Measurements from ENCODE around the gene NFATC4.
"Not testable (repeated sequence)": the region's sequence is repeated elsewhere in the genome, so short reads cannot be mapped to it uniquely, and the experiment has no call there.

The NFATC4 gene

GRCh38 chr14:24353559-24354481 is 14.2 kb upstream of the NFATC4 start:
- peaks cover 45% of the 10 kb centered on the region for H3K27me3 Mint-ChIP-seq

GRCh38 chr14:24354482-24354825 is 13.5 kb upstream of the NFATC4 start:
- H3K27me3 Mint-ChIP-seq: peaks cover 42% of the 10 kb centered on the region
- H3K27ac Mint-ChIP-seq; H3K4me1 Mint-ChIP-seq (ENCODE audit: low read depth); H3K4me3 Mint-ChIP-seq; H3K36me3 Mint-ChIP-seq (ENCODE audit: low read depth); H3K9me3 Mint-ChIP-seq: not testable (repeated sequence)

More at GRCh38 chr14:24353559-24354481, 14.2 kb upstream of the NFATC4 start:
- no peak overlapping the region for H3K27ac Mint-ChIP-seq
- no peaks in the 10 kb centered on the region for H3K9me3 Mint-ChIP-seq
- H3K4me1 Mint-ChIP-seq (ENCODE audit: low read depth): peaks cover 8% of the 10 kb centered on the region
- no peaks in the 10 kb centered on the region for H3K36me3 Mint-ChIP-seq (ENCODE audit: low read depth)
- H3K4me3 Mint-ChIP-seq: no peak overlapping the region

DNA sequence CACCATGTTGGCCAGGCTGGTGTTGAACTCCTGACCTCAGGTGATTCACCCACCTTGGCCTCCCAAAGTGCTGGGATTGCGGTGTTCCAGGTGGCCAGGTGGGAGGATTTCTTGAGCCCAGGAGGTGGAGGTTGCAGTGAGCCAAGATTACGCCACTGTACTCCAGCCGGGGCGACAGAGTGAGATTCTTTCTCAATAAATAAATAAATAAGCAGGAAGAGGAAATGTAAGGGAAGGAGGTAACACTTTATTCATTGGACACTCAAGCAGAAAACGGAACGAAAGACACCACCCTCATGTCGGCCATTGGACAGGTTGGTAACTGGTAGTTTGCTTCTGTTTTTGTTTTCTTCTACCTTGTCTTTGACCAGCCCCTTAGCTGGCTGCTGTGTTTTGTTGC is 13.0 kb upstream of the NFATC4 start:
- Mint-ChIP-seq H3K27me3 (peaks cover 42% of the 10 kb centered on the region), H3K9me3 (no peaks in the 10 kb centered on the region), H3K27ac (no peak overlapping the region), H3K4me1 (ENCODE audit: low read depth) (peaks cover 8% of the 10 kb centered on the region), H3K4me3 (no peak overlapping the region), H3K36me3 (ENCODE audit: low read depth) (no peaks in the 10 kb centered on the region)

GRCh38 chr14:24356208-24356607 is 11.8 kb upstream of the NFATC4 start:
- H3K36me3 Mint-ChIP-seq (ENCODE audit: low read depth): no peaks in the 10 kb centered on the region
- peaks cover 37% of the 10 kb centered on the region for H3K27me3 Mint-ChIP-seq
- H3K27ac Mint-ChIP-seq: no peak overlapping the region
- no peak overlapping the region for H3K4me3 Mint-ChIP-seq
- no peaks in the 10 kb centered on the region for H3K9me3 Mint-ChIP-seq
- peaks cover 8% of the 10 kb centered on the region for H3K4me1 Mint-ChIP-seq (ENCODE audit: low read depth)

DNA sequence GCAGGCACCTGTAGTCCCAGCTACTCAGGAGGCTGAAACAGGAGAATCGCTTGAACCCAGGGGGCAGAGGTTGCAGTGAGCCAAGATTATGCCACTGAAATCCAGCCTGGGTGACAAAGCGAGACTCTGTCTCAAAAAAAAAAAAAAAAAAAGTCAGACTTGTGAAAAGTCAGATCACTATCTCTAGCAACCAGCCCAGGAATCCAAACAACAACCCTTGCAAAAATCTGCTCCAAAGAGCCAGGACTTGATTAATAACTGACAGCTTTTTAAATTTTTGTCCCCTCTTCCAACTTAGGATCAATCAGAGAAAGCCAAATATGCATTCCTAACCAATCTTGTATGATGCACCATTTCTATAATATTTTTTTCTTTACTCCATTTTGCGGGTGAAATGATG is 7.7 kb upstream of the NFATC4 start:
- Mint-ChIP-seq H3K4me3 (no peak overlapping the region), H3K4me1 (ENCODE audit: low read depth) (peaks cover 4% of the 10 kb centered on the region), H3K27ac (no peak overlapping the region), H3K27me3 (peaks cover 35% of the 10 kb centered on the region), H3K36me3 (ENCODE audit: low read depth) (no peaks in the 10 kb centered on the region), H3K9me3 (no peaks in the 10 kb centered on the region)

DNA sequence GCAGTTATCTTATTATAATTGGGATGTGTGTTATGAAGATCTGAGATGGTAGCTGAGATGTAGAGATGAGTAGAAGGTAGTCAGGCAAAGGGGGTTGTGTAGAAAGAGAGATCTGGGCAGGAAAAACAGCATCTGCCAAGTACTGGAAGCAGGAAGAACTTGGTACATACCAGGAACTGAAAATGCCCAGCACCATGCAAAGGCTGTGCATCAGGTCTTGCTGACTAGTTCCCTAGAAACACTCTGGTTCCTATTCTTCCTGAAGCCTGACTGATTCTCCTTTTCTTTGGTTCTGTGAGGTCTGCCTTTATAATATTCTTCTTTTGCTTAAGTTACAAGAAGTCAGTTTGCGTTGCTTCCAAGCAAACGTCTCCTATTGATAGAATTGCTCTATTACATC is 6.7 kb upstream of the NFATC4 start:
- Mint-ChIP-seq H3K27ac (no peak overlapping the region), H3K36me3 (ENCODE audit: low read depth) (no peaks in the 10 kb centered on the region), H3K4me3 (no peak overlapping the region), H3K9me3 (no peaks in the 10 kb centered on the region), H3K4me1 (ENCODE audit: low read depth) (peaks cover 15% of the 10 kb centered on the region), H3K27me3 (peaks cover 43% of the 10 kb centered on the region)

DNA sequence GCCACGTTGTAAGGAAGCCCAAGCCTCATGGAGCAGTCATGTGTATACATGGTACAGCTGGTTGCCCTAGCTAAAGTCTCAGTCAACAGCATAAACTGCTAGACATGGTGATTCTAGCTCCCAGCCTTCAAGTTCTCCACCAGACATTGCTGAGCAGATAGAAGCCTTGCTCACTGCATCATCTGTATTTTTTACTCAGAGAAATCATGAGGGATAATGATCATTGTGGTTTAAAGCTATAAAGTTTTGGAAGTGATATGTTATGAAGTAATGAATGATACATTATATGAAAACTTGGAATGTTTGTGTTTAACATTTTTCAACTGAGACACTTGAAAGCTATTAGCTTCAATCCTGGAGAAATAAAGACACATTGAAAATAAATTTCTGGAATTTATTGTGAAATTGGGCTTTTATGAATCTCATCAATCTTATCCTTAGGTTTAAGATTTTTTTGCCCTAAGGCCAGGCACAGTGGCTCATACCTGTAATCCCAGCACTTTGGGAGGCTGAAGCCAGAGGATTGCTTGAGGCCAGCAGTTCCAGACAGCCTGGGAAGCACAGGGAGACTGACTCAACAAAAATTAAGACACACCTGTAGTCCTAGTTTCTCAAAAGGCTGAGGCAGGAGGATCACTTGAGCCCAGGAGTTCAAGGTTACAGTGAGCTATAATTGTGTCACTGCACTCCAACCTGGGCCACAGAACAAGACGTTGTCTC is 5.6 kb upstream of the NFATC4 start:
- H3K4me3 Mint-ChIP-seq: no peak overlapping the region
- no peaks in the 10 kb centered on the region for H3K36me3 Mint-ChIP-seq (ENCODE audit: low read depth)
- no peaks in the 10 kb centered on the region for H3K9me3 Mint-ChIP-seq
- peaks cover 22% of the 10 kb centered on the region for H3K4me1 Mint-ChIP-seq (ENCODE audit: low read depth)
- peaks cover 44% of the 10 kb centered on the region for H3K27me3 Mint-ChIP-seq
- no peak overlapping the region for H3K27ac Mint-ChIP-seq

GRCh38 chr14:24363401-24363800 is 4.6 kb upstream of the NFATC4 start:
- Mint-ChIP-seq H3K4me3 (no peak overlapping the region), H3K4me1 (ENCODE audit: low read depth) (peaks cover 30% of the 10 kb centered on the region), H3K27ac (no peak overlapping the region), H3K9me3 (no peaks in the 10 kb centered on the region), H3K27me3 (peaks cover 49% of the 10 kb centered on the region), H3K36me3 (ENCODE audit: low read depth) (no peaks in the 10 kb centered on the region)

GRCh38 chr14:24364841-24365240 is 3.1 kb upstream of the NFATC4 start:
- Mint-ChIP-seq H3K36me3 (ENCODE audit: low read depth) (no peaks in the 10 kb centered on the region), H3K4me3 (no peak overlapping the region), H3K27me3 (peaks cover 49% of the 10 kb centered on the region), H3K9me3 (no peaks in the 10 kb centered on the region), H3K27ac (no peak overlapping the region), H3K4me1 (ENCODE audit: low read depth) (peaks cover 31% of the 10 kb centered on the region)

GRCh38 chr14:24365600-24366412 is 2.2 kb upstream of the NFATC4 start:
- Mint-ChIP-seq H3K36me3 (ENCODE audit: low read depth) (no peaks in the 10 kb centered on the region), H3K27ac (peak overlapping the region; percentile 94), H3K9me3 (no peaks in the 10 kb centered on the region), H3K4me1 (ENCODE audit: low read depth) (peaks cover 31% of the 10 kb centered on the region), H3K4me3 (peak overlapping the region; percentile 79), H3K27me3 (peaks cover 43% of the 10 kb centered on the region)

DNA sequence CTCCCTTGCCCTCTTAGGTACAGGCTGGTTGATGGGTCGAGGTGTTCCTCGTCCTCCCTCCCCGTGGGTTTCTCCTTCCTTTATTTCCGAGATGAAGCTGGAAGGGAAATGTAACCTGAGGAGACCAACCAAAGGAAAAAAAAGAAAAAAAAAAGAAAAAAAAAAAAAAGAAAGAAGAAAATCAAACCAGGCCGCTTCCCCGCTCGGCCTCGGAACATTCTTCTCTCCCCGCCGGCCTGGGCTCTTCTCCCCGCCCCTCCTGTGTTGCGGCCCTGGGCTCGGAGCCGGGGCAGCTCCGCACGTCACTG is 1.6 kb upstream of the NFATC4 start:
- H3K4me3 Mint-ChIP-seq: peak overlapping the region; percentile 79
- H3K9me3 Mint-ChIP-seq: no peaks in the 10 kb centered on the region
- peak overlapping the region; percentile 94 for H3K27ac Mint-ChIP-seq
- H3K36me3 Mint-ChIP-seq (ENCODE audit: low read depth): no peaks in the 10 kb centered on the region
- H3K27me3 Mint-ChIP-seq: peaks cover 38% of the 10 kb centered on the region
- H3K4me1 Mint-ChIP-seq (ENCODE audit: low read depth): peaks cover 31% of the 10 kb centered on the region

DNA sequence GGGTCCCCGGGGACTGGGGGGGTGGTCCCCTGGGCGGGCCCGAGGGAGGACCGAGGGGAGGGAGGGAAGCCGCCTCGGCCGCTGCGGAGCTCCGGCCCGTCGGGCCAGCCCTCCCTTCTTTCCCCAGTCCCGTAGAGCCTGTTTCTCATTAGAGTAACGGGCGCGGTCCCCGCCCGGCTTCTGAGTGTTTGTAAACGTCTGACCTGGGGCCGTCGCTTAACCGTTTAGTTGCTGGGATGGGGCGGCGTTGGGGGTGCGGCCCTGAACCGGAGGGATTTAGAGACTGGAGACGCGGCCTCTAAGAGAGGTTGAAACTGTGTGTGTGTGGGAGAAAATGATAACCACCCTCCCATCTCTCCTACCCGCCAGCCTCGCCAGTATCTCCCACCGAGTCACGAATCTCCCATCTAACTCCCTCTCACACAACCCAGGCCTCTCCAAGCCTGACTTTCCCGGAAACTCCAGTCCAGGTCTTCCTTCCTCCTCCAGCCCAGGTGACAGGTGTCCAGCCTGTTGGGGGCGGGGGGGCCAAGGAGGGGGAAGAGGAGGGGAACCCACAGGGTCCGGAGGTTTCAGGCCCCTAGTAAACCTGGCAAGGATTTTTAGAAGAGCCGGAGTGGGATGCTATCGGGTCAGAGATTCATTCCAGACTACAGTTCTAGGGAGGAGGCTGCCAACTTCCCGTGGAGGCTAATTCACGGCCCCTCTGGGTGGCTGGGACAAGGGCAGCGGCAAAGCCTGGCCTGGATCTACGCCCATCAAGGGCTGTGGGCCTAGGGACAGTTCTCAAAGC is 1.1 kb upstream of the NFATC4 start:
- Mint-ChIP-seq H3K4me1 (ENCODE audit: low read depth) (peaks cover 31% of the 10 kb centered on the region), H3K27ac (peak overlapping the region; percentile 55), H3K9me3 (no peaks in the 10 kb centered on the region), H3K4me3 (peak overlapping the region; percentile 73), H3K27me3 (peaks cover 35% of the 10 kb centered on the region), H3K36me3 (ENCODE audit: low read depth) (no peaks in the 10 kb centered on the region)

- H3K36me3 Mint-ChIP-seq (ENCODE audit: low read depth): no peaks in the 10 kb centered on the region
- no peak overlapping the region for H3K27ac Mint-ChIP-seq
- H3K27me3 Mint-ChIP-seq: peaks cover 28% of the 10 kb centered on the region
- H3K4me3 Mint-ChIP-seq: peak overlapping the region; percentile 35
- peaks cover 31% of the 10 kb centered on the region for H3K4me1 Mint-ChIP-seq (ENCODE audit: low read depth)
- no peaks in the 10 kb centered on the region for H3K9me3 Mint-ChIP-seq
Measured at GRCh38 chr14:24368212-24368561, 203 bp downstream of the NFATC4 start.

DNA sequence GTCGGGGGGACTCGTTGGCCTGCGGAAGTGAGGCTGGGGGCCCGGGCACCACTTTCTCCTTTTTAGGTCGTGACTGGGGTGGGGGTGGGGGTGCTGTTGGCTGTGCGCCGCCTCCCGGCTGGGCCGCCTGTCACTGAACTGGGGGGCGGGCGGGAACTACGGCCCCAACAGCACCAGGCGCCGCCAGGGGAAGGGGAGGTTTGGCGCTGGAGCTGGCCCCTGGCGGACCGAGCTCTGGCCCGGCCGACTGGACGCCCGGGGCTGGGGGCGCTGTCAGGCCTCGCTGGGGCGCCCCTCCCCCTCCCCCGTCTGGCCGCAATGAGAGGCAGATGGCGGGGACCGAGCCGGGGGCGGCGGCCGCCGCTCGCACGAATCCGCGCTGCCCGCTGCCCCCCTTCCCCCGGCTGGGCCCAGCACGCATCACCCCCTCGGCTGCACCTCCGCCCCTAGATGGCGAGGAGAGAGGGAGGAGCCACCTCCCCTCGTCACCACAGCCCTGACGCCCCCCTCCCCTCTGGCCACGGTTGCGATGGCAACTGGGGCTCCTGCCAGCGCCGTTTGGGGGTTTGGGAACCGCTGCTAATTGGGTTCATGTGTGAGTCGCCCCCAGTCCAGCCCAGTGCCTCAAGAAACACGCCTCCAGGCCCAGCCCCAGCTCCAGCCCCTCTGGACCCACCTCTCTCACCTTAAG is 723 bp downstream of the NFATC4 start:
- H3K27me3 Mint-ChIP-seq: peaks cover 24% of the 10 kb centered on the region
- H3K4me1 Mint-ChIP-seq (ENCODE audit: low read depth): peaks cover 31% of the 10 kb centered on the region
- peak overlapping the region; percentile 40 for H3K27ac Mint-ChIP-seq
- H3K4me3 Mint-ChIP-seq: peak overlapping the region; percentile 35
- no peaks in the 10 kb centered on the region for H3K9me3 Mint-ChIP-seq
- H3K36me3 Mint-ChIP-seq (ENCODE audit: low read depth): no peaks in the 10 kb centered on the region

Measured in stimulated activated naive CD8-positive, alpha-beta T cell treated with anti-CD3 and anti-CD28 coated beads, Interleukin-15, Interleukin-2, amounts not matched to agents 100 ng/mL and 50 ng/mL, for 24 hours (primary cell).